OCI-LY1 (cell line): ENCODE measurements around the gene HPS4.

Experiments
- EZH2 ChIP-seq: fragments of 200-600 bp; sonication (generic), shearing (Covaris generic); IDR thresholded peaks from 2 replicates; pipeline ENCODE4 v1.8.0; 2017; ENCODE audit warnings: borderline replicate concordance, mixed run types, mild to moderate bottlenecking, antibody characterized with exemption, low read length, moderate library complexity, mixed read lengths
- TF ChIP-seq, protein P1 (sequence below): fragments of 200-600 bp; sonication (generic), shearing (Covaris generic); IDR thresholded peaks from 2 replicates; pipeline ENCODE4 v1.5.1; 2017; ENCODE audit warnings: mild to moderate bottlenecking, antibody characterized with exemption, low read length, moderate library complexity, mixed read lengths

DNA sequence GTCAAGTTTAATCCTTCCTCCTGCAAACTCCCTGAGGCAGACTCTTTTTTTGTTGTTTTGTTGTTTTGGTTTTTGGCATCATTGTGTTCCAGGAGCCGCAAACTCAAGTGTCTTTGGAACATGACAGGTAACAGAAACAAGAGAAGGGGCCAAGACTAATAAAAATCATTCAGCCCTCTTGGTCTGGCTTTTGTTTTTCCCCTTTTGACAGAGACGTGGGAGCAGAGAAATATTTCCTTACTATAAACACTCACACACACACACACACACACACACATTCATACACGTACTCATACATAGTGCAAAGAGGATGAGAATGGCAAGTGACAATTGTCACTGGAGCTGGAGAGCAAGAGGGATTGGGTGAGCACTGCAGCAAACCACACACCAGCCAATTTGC, 65.0 kb downstream of the HPS4 start:
- TF ChIP-seq, protein P1, sequence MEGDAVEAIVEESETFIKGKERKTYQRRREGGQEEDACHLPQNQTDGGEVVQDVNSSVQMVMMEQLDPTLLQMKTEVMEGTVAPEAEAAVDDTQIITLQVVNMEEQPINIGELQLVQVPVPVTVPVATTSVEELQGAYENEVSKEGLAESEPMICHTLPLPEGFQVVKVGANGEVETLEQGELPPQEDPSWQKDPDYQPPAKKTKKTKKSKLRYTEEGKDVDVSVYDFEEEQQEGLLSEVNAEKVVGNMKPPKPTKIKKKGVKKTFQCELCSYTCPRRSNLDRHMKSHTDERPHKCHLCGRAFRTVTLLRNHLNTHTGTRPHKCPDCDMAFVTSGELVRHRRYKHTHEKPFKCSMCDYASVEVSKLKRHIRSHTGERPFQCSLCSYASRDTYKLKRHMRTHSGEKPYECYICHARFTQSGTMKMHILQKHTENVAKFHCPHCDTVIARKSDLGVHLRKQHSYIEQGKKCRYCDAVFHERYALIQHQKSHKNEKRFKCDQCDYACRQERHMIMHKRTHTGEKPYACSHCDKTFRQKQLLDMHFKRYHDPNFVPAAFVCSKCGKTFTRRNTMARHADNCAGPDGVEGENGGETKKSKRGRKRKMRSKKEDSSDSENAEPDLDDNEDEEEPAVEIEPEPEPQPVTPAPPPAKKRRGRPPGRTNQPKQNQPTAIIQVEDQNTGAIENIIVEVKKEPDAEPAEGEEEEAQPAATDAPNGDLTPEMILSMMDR = no peak
- TF ChIP-seq EZH2 = no peak
